Dermis lymphatic vessel endothelial cell (primary cell): ENCODE data around the gene BBS1. TPM values are rescaled to one million over a fixed set of nuclear protein-coding genes. Genes with fewer than 3 reads are reported as not detected.

Source experiments
- total RNA-seq: library from RNA; depleted of rRNA; stranded (reverse); fragments of >200 nt; gene quantifications from 2 replicates; pipeline ENCODE4 v1.2.1, GENCODE V29; 2014

Gene BBS1
- 15.0 and 20.4 TPM in 2 replicates for total RNA-seq

GRCh38 chr11:66510271-66510989 lies at the start of gene BBS1:
Gene BBS1 (plus strand): TSS chr11:66510635. CDS start chr11:66510660, 25 bp downstream.

GRCh38 chr11:66466225-66467033 lies 44.0 kb upstream of the BBS1 start, which contains the start of gene PELI3:
Gene PELI3 (plus strand): TSS chr11:66466905. CDS start chr11:66468129, 1,224 bp downstream.

GRCh38 chr11:66480117-66480938 lies 30.1 kb upstream of the BBS1 start, which contains the start of gene DPP3:
Gene DPP3 (plus strand): TSS chr11:66480434. CDS start chr11:66482201, 1,767 bp downstream.

GRCh38 chr11:66545701-66546367 lies 35.4 kb downstream of the BBS1 start, which contains the start of gene ZDHHC24:
Gene ZDHHC24 (minus strand): TSS chr11:66546048. CDS start chr11:66546003, 45 bp downstream.

GRCh38 chr11:66546368-66546965 lies 36.0 kb downstream of the BBS1 start, which contains the start of gene ACTN3:
Gene ACTN3 (plus strand): TSS chr11:66546903. CDS start chr11:66546938, 35 bp downstream.

GRCh38 chr11:66568124-66568916 lies 57.9 kb downstream of the BBS1 start, which contains the start of gene CTSF:
Gene CTSF (minus strand): TSS chr11:66568606. CDS start chr11:66568486, 120 bp downstream.

Other genes starting within 250 kb of the BBS1 start
- 62.6 and 66.1 TPM in 2 replicates for gene RAB1B, start 242.0 kb upstream of the BBS1 start, total RNA-seq
- gene CNIH2, start 232.5 kb upstream of the BBS1 start, total RNA-seq = 0.09 TPM in 1 of 2 replicates, not detected in the other
- gene YIF1A, start 221.5 kb upstream of the BBS1 start, total RNA-seq = 82.2 and 124 TPM in 2 replicates
- gene TMEM151A, start 218.7 kb upstream of the BBS1 start, total RNA-seq = not detected in 2 replicates
- gene CD248, start 193.6 kb upstream of the BBS1 start, total RNA-seq = 0.09 and 0.43 TPM in 2 replicates
- 4.3 and 5.6 TPM in 2 replicates for gene RIN1, start 174.2 kb upstream of the BBS1 start, total RNA-seq
- gene BRMS1, start 165.5 kb upstream of the BBS1 start, total RNA-seq = 52.0 and 57.8 TPM in 2 replicates
- 15.8 and 23.2 TPM in 2 replicates for gene B4GAT1, start 163.0 kb upstream of the BBS1 start, total RNA-seq
- gene SLC29A2, start 138.9 kb upstream of the BBS1 start, total RNA-seq = 0.26 and 0.76 TPM in 2 replicates
- not detected in 2 replicates for gene NPAS4, start 89.6 kb upstream of the BBS1 start, total RNA-seq
- 31.5 and 35.2 TPM in 2 replicates for gene MRPL11, start 71.8 kb upstream of the BBS1 start, total RNA-seq
- gene PELI3, start 43.7 kb upstream of the BBS1 start, total RNA-seq = 4.4 TPM in 2 replicates
- gene DPP3, start 30.2 kb upstream of the BBS1 start, total RNA-seq = 36.2 and 42.4 TPM in 2 replicates
- gene ZDHHC24, start 35.4 kb downstream of the BBS1 start, total RNA-seq = 12.9 and 14.8 TPM in 2 replicates
- gene ACTN3, start 36.3 kb downstream of the BBS1 start, total RNA-seq = not detected in 2 replicates
- 39.6 and 44.7 TPM in 2 replicates for gene CTSF, start 58.0 kb downstream of the BBS1 start, total RNA-seq
- gene CCDC87, start 82.4 kb downstream of the BBS1 start, total RNA-seq = 0.11 and 0.17 TPM in 2 replicates
- 28.3 and 29.9 TPM in 2 replicates for gene CCS, start 82.5 kb downstream of the BBS1 start, total RNA-seq
- gene RBM14, start 106.0 kb downstream of the BBS1 start, total RNA-seq = 16.5 and 18.7 TPM in 2 replicates
- gene RBM4, start 128.1 kb downstream of the BBS1 start, total RNA-seq = 132 and 183 TPM in 2 replicates
- gene RBM4B, start 167.3 kb downstream of the BBS1 start, total RNA-seq = 20.6 and 26.5 TPM in 2 replicates
- gene SPTBN2, start 218.6 kb downstream of the BBS1 start, total RNA-seq = 12.6 TPM in 2 replicates